Right lobe of liver (tissue), 6 donors: ENCODE data around the gene NRXN3. TPM values are rescaled to one million over a fixed set of nuclear protein-coding genes. Genes with fewer than 3 reads are reported as not detected.

ENCODE experiments used
- ATAC-seq, 4 donors: fragments of 200-7000 bp; cut with Tn5 transposase; one replicate each; pipeline ENCODE4 v1.9.1; 2020; ENCODE audit warnings: mild to moderate bottlenecking in 4 of 4, moderate library complexity in 4 of 4
- DNase-seq, 3 donors: peaks; one replicate each; pipeline ENCODE4 v3.0.0-alpha.2; 2020
- H3K27ac ChIP-seq, 3 donors: fragments of 200-600 bp; one replicate each; pipeline ENCODE4 v1.8.0; 2022
- H3K27me3 ChIP-seq, 2 donors: fragments of 200-600 bp; one replicate each; pipeline ENCODE4 v1.8.0; 2022
- H3K36me3 ChIP-seq, 4 donors: fragments of 200-600 bp; sonication (generic) in 1 of 4; one replicate each; pipeline versions ENCODE4 v1.5.1 to v1.8.0; 2017 to 2022; ENCODE audit warnings: control low read depth in 1 of 4
- H3K4me1 ChIP-seq, 4 donors: fragments of 200-600 bp; sonication (generic) in 1 of 4; one replicate each; pipeline versions ENCODE4 v1.5.1 to v1.8.0; 2017 to 2022; ENCODE audit warnings: control low read depth in 1 of 4
- H3K4me3 ChIP-seq, 3 donors: fragments of 200-600 bp; one replicate each; pipeline ENCODE4 v1.8.0; 2022
- H3K9me3 ChIP-seq, 4 donors: fragments of 200-600 bp; sonication (generic) in 1 of 4; one replicate each; pipeline versions ENCODE4 v1.5.1 to v1.8.0; 2017 to 2022; ENCODE audit warnings: control low read depth in 1 of 4
- CTCF ChIP-seq, 4 donors: fragments of 200-600 bp in 3 of 4; fragments of 450-650 bp in 1 of 4; IDR thresholded peaks; one replicate each; pipeline versions ENCODE4 v1.5.1 to v1.8.0; 2016 to 2022; ENCODE audit warnings: antibody characterized with exemption in 4 of 4, mild to moderate bottlenecking in 2 of 4
- POLR2A ChIP-seq: fragments of 450-650 bp; IDR thresholded peaks from one replicate; pipeline ENCODE4 v1.6.1; 2017; ENCODE audit warnings: antibody characterized with exemption, mild to moderate bottlenecking
- WGBS: methylation state at CpG from one replicate; pipeline ENCODE4 v1.1.6; 2018; ENCODE audit warnings: low coverage, low lambda C conversion rate; ENCODE audit not compliant: insufficient coverage; ENCODE audit errors: missing lambda C conversion rate; 5-methylcytosine and 5-hydroxymethylcytosine counted together
- intact Hi-C, 2 donors: fragments of 100-400 bp; cut with DNase I; formaldehyde crosslinking; loops; one replicate each; pipeline versions ENCODE4 v1.11.2 to v1.14.1; 2022
- total RNA-seq, 6 experiments: library from RNA; depleted of rRNA in 2 of 6; stranded (reverse); fragments of >200 nt in 2 of 6; fragmentation: NEBNext Ultra II Directional in 3 of 6; extraction: Animal tissue kit (Norgen Biotek cat#: 25700) in 3 of 6; gene quantifications; one replicate each; pipeline versions ENCODE4 v1.1.0 to v1.2.4, GENCODE V29; 2016 to 2023
- donor health status: DM: no; HTN: yes; CAD: no.
- donor health status: DM: no; HTN: no; CAD: no.
- donor health status: DM: no; HTN: no; CAD: no.
- donor health status: DM: no; HTN: yes; CAD: no.
- donor health status: DM: no; HTN: yes; CAD: no.

NRXN3 gene
- total RNA-seq, 6 experiments from 2014 or later: 0.06 to 0.51 (median 0.23) TPM; not detected in 1

GRCh38 chr14:78709795-78710557 is 539.8 kb downstream of the NRXN3 start:
- H3K4me1 ChIP-seq: peaks cover 0 to 8% (median 0%) of the 10 kb centered on the region in 4 donors
- 56% methylated on average over 5 of the region's 5 CpGs for WGBS
- no peak overlapping the region for H3K27ac ChIP-seq
- H3K9me3 ChIP-seq: no peaks in the 10 kb centered on the region
- TF ChIP-seq CTCF (IDR thresholded peaks at IDR 0.05) (no peak), POLR2A (no peak)
- DNase-seq: no peak
- no peaks in the 10 kb centered on the region for H3K27me3 ChIP-seq
- no peaks in the 10 kb centered on the region for H3K36me3 ChIP-seq
- intact Hi-C loops: no loop called here
- no peak for ATAC-seq
- no peak overlapping the region for H3K4me3 ChIP-seq

- Histone ChIP-seq H3K9me3 (no peaks in the 10 kb centered on the region), H3K27ac (no peak overlapping the region), H3K36me3 (no peaks in the 10 kb centered on the region), H3K4me1 (peaks cover 0 to 5% (median 0%) of the 10 kb centered on the region in 4 donors), H3K27me3 (no peaks in the 10 kb centered on the region), H3K4me3 (no peak overlapping the region)
- intact Hi-C loops: no loop called here
- 41% methylated on average over 4 of the region's 4 CpGs for WGBS
- no peak for TF ChIP-seq CTCF (IDR thresholded peaks at IDR 0.05)
- TF ChIP-seq POLR2A: no peak
- ATAC-seq: peak in 1 of 4 donors; percentile 87
- DNase-seq: no peak
Measured at GRCh38 chr14:78710963-78711362, 540.8 kb downstream of the NRXN3 start.

GRCh38 chr14:78713716-78714115 is 543.5 kb downstream of the NRXN3 start:
- no peak overlapping the region for H3K4me3 ChIP-seq
- no peaks in the 10 kb centered on the region for H3K4me1 ChIP-seq
- DNase-seq: no peak
- H3K27me3 ChIP-seq: no peaks in the 10 kb centered on the region
- H3K36me3 ChIP-seq: no peaks in the 10 kb centered on the region
- intact Hi-C loops: no loop called here
- no peak for TF ChIP-seq CTCF (IDR thresholded peaks at IDR 0.05)
- H3K9me3 ChIP-seq: no peaks in the 10 kb centered on the region
- no peak for ATAC-seq
- H3K27ac ChIP-seq: no peak overlapping the region

GRCh38 chr14:78714711-78715110 is 544.5 kb downstream of the NRXN3 start:
- Histone ChIP-seq H3K27me3 (no peaks in the 10 kb centered on the region), H3K27ac (no peak overlapping the region), H3K36me3 (no peaks in the 10 kb centered on the region), H3K9me3 (no peaks in the 10 kb centered on the region), H3K4me1 (no peaks in the 10 kb centered on the region), H3K4me3 (no peak overlapping the region)
- intact Hi-C loops: no loop called here
- TF ChIP-seq POLR2A (no peak), CTCF (IDR thresholded peaks at IDR 0.05) (no peak)
- ATAC-seq: no peak
- 74% methylated on average over 8 of the region's 18 CpGs for WGBS
- DNase-seq: no peak
